Measurements from ENCODE around the gene RCC2.

- no peak for TF ChIP-seq CTCF (IDR thresholded peaks at IDR 0.05 in 4 of 5, conservative IDR thresholded peaks at IDR 0.05 in 1 of 5)
- no peak for TF ChIP-seq POLR2A (IDR thresholded peaks at IDR 0.05)
These were observed 76.1 kb downstream of the RCC2 start for GRCh38 chr1:17363351-17363750.

Data from gastrocnemius medialis (tissue), 4 donors.